SK-N-SH (cell line): ENCODE measurements around the gene KLHL7. TPM values are rescaled to one million over a fixed set of nuclear protein-coding genes. Genes with fewer than 3 reads are reported as not detected.

ENCODE experiments used
- CTCF ChIA-PET: fragments of 300-600, 350-600 bp; formaldehyde crosslinking; extraction: SDS; loops from one replicate; lab custom pipeline; 2021; lab: Yijun Ruan, JAX
- POLR2A ChIA-PET: fragments of 350-600 bp; sonication (Branson Sonifier 250); formaldehyde crosslinking; extraction: SDS; loops from one replicate; lab custom pipeline; 2020; ENCODE audit warnings: antibody characterized with exemption, inconsistent platforms; lab: Yijun Ruan, JAX
- DNase-seq: peaks from one replicate; pipeline ENCODE4 v3.0.0; 2012
- H2AFZ ChIP-seq: fragments of 200-600 bp; sonication (generic); 2 replicates; pipeline ENCODE4 v1.8.1; 2016; ENCODE audit warnings: antibody characterized with exemption, mild to moderate bottlenecking, low read depth
- H3F3A ChIP-seq: fragments of 200-600 bp; sonication (generic); replicated peaks from 2 replicates; pipeline ENCODE3; 2016; ENCODE audit warnings: antibody characterized with exemption, mild to moderate bottlenecking; ENCODE audit not compliant: insufficient read depth
- H3K27ac ChIP-seq, 2 experiments: fragments of 200-500 bp in 1 of 2; fragments of 200-600 bp in 1 of 2; sonication (Bioruptor generic) in 1 of 2; sonication (generic), shearing (Covaris generic) in 1 of 2; 2 replicates each; pipeline versions ENCODE4 v1.5.1 to v1.6.1; 2014 to 2016; ENCODE audit warnings: low read depth in 2 of 2, inconsistent platforms in 1 of 2, low read length in 1 of 2, mild to moderate bottlenecking in 1 of 2, mixed read lengths in 1 of 2
- H3K27me3 ChIP-seq: fragments of 200-600 bp; sonication (generic), shearing (Covaris generic); 2 replicates; pipeline ENCODE4 v1.6.1; 2016; ENCODE audit warnings: mixed run types; ENCODE audit not compliant: insufficient read depth
- H3K36me3 ChIP-seq, 2 experiments: fragments of 200-500 bp in 1 of 2; fragments of 200-600 bp in 1 of 2; sonication (Bioruptor generic) in 1 of 2; sonication (generic) in 1 of 2; replicated peaks in 1 of 2; 2 replicates each; pipeline versions ENCODE3 to v1.5.1; 2014 to 2016; ENCODE audit warnings: low read length in 1 of 2, mild to moderate bottlenecking in 1 of 2; ENCODE audit not compliant: insufficient read depth in 2 of 2, control insufficient read depth in 1 of 2
- H3K4me1 ChIP-seq, 2 experiments: fragments of 200-500 bp in 1 of 2; fragments of 200-600 bp in 1 of 2; sonication (Bioruptor generic) in 1 of 2; sonication (generic), shearing (Covaris generic) in 1 of 2; 2 replicates each; pipeline versions ENCODE4 v1.5.1 to v1.6.1; 2014 to 2016; ENCODE audit warnings: low read depth in 1 of 2, low read length in 1 of 2, mixed run types in 1 of 2; ENCODE audit not compliant: insufficient read depth in 2 of 2, control insufficient read depth in 1 of 2
- H3K4me2 ChIP-seq: fragments of 200-600 bp; sonication (generic), shearing (Covaris generic); 2 replicates; pipeline ENCODE4 v1.6.1; 2017; ENCODE audit warnings: mixed run types
- H3K4me3 ChIP-seq, 2 experiments: fragments of 200-500 bp in 1 of 2; fragments of 200-600 bp in 1 of 2; sonication (Bioruptor generic) in 1 of 2; sonication (generic), shearing (Covaris generic) in 1 of 2; 2 replicates each; pipeline versions ENCODE4 v1.5.1 to v1.8.1; 2014 to 2016; ENCODE audit warnings: low read depth in 2 of 2, inconsistent platforms in 1 of 2, low read length in 1 of 2, mild to moderate bottlenecking in 1 of 2, mixed read lengths in 1 of 2, moderate library complexity in 1 of 2
- H3K79me2 ChIP-seq: fragments of 200-600 bp; sonication (generic); 2 replicates; pipeline ENCODE4 v1.8.1; 2017; ENCODE audit warnings: mild to moderate bottlenecking; ENCODE audit not compliant: insufficient read depth
- H3K9ac ChIP-seq: fragments of 200-600 bp; sonication (generic); 2 replicates; pipeline ENCODE4 v1.6.1; 2017; ENCODE audit warnings: mixed run types
- H3K9me2 ChIP-seq: fragments of 200-600 bp; sonication (generic); 2 replicates; pipeline ENCODE4 v1.6.1; 2017; ENCODE audit warnings: mixed run types
- H3K9me3 ChIP-seq: fragments of 200-600 bp; sonication (generic); 2 replicates; pipeline ENCODE4 v1.6.1; 2017; ENCODE audit warnings: mixed run types, mild to moderate bottlenecking, moderate library complexity
- H4K20me1 ChIP-seq: fragments of 200-600 bp; sonication (generic); 2 replicates; pipeline ENCODE4 v1.6.1; 2017; ENCODE audit warnings: mild to moderate bottlenecking, mixed run types; ENCODE audit not compliant: insufficient read depth
- CHD2 ChIP-seq: fragments of 150-350 bp; IDR thresholded peaks from 2 replicates; pipeline ENCODE4 v1.6.1; 2018; ENCODE audit warnings: low read length; ENCODE audit not compliant: partially characterized antibody
- EP300 ChIP-seq, 2 experiments: IDR thresholded peaks; 2 replicates each; pipeline versions ENCODE4 v1.4.0 to v1.6.1; 2012; ENCODE audit warnings: borderline replicate concordance in 1 of 2, low read depth in 1 of 2, low read length in 1 of 2
- EZH2phosphoT487 ChIP-seq: fragments of 200-600 bp; sonication (generic); IDR thresholded peaks from 2 replicates; pipeline ENCODE4 v1.6.1; 2017; ENCODE audit warnings: low read depth, mixed run types, mild to moderate bottlenecking, antibody characterized with exemption, moderate library complexity, borderline replicate concordance
- FOSL2 ChIP-seq: IDR thresholded peaks from 2 replicates; pipeline ENCODE4 v1.4.0; 2012; ENCODE audit warnings: low read depth, mild to moderate bottlenecking, moderate library complexity, borderline replicate concordance
- GATA2 ChIP-seq: sonication (generic); formaldehyde crosslinking; IDR thresholded peaks from 2 replicates; pipeline ENCODE4 v1.5.0; 2020; ENCODE audit warnings: mild to moderate bottlenecking, missing genetic modification reagents
- IRF3 ChIP-seq: fragments of 150-350 bp; IDR thresholded peaks from 2 replicates; pipeline ENCODE4 v1.6.1; 2016; ENCODE audit warnings: mild to moderate bottlenecking, low read depth, low read length
- MAX ChIP-seq: IDR thresholded peaks from 2 replicates; pipeline ENCODE4 v1.4.0; 2012; ENCODE audit warnings: low read depth
- RAD21 ChIP-seq: IDR thresholded peaks from 2 replicates; pipeline ENCODE4 v1.6.1; 2012; ENCODE audit warnings: mild to moderate bottlenecking, low read length
- RCOR1 ChIP-seq: fragments of 150-350 bp; IDR thresholded peaks from 2 replicates; pipeline ENCODE4 v1.6.1; 2017; ENCODE audit warnings: antibody characterized with exemption, low read length
- REST ChIP-seq: IDR thresholded peaks from 2 replicates; pipeline ENCODE4 v1.6.1; 2012; ENCODE audit warnings: mild to moderate bottlenecking, low read depth, low read length, moderate library complexity
- RXRA ChIP-seq: IDR thresholded peaks from 2 replicates; pipeline ENCODE4 v1.4.0; 2012; ENCODE audit warnings: low read depth, mild to moderate bottlenecking, borderline replicate concordance
- TAF1 ChIP-seq: IDR thresholded peaks from 2 replicates; pipeline ENCODE4 v1.6.1; 2012; ENCODE audit warnings: low read depth, mild to moderate bottlenecking, low read length, moderate library complexity, borderline replicate concordance
- USF1 ChIP-seq: IDR thresholded peaks from 2 replicates; pipeline ENCODE4 v1.4.0; 2012; ENCODE audit warnings: low read depth, borderline replicate concordance
- USF2 ChIP-seq: fragments of 150-350 bp; IDR thresholded peaks from 2 replicates; pipeline ENCODE4 v1.6.1; 2017; ENCODE audit warnings: antibody characterized with exemption, low read length, low read depth, borderline replicate concordance
- WGBS: methylation state at CpG from one replicate; pipeline ENCODE4 v1.1.6; 2017; ENCODE audit warnings: low lambda C conversion rate; 5-methylcytosine and 5-hydroxymethylcytosine counted together
- polyA plus RNA-seq, 3 experiments: library from polyadenylated mRNA; depleted of rRNA; stranded (reverse); fragments of >200 nt; gene quantifications; 2 replicates each; pipeline ENCODE4 v1.2.3, GENCODE V29; 2012
- TF ChIP-seq, protein P1 (sequence below): IDR thresholded peaks from 2 replicates; pipeline ENCODE4 v1.4.0; 2012; ENCODE audit warnings: low read depth, borderline replicate concordance

The KLHL7 gene
- polyA plus RNA-seq, 1 of the 3 experiments (the other 2 are of a cell fraction) = 30.8 TPM

DNA sequence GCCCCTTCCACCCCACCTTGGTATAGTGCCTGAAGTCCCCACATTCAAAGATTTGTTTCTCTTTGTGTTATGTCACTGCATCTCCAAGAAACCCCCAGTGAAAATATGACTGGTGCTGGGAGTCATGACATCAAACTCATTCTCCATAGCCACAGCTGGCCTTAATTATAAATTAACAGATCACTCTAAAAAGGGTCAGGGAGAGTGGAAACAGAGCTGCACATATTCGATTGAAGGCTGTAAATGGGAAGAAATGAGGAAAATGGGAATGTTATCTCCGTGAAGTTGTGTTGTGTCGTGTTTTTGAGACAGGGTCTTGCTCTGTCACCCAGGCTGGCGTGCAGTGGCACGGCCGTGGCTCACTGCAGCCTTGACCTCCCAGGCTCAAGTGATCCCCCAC, 52.1 kb downstream of the KLHL7 start (continued):
- TF ChIP-seq, protein P1, sequence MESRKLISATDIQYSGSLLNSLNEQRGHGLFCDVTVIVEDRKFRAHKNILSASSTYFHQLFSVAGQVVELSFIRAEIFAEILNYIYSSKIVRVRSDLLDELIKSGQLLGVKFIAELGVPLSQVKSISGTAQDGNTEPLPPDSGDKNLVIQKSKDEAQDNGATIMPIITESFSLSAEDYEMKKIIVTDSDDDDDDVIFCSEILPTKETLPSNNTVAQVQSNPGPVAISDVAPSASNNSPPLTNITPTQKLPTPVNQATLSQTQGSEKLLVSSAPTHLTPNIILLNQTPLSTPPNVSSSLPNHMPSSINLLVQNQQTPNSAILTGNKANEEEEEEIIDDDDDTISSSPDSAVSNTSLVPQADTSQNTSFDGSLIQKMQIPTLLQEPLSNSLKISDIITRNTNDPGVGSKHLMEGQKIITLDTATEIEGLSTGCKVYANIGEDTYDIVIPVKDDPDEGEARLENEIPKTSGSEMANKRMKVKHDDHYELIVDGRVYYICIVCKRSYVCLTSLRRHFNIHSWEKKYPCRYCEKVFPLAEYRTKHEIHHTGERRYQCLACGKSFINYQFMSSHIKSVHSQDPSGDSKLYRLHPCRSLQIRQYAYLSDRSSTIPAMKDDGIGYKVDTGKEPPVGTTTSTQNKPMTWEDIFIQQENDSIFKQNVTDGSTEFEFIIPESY = no peak
- TF ChIP-seq RCOR1 (peak; percentile 60), EZH2phosphoT487 (no peak), RXRA (no peak), USF1 (no peak), EP300 (IDR thresholded peaks at IDR 0.05; ENCODE audit: borderline replicate concordance in 1 of 2, low read depth in 1 of 2, low read length in 1 of 2) (peak in 1 of 2 experiments; percentile 80; a peak in 2 of 4 replicates), REST (no peak), IRF3 (no peak), MAX (no peak)

- 97% methylated on average over 2 of the region's 2 CpGs for WGBS
- Histone ChIP-seq H2AFZ (no peak overlapping the region), H3F3A (no peaks in the 10 kb centered on the region), H3K4me2 (no peak overlapping the region), H3K36me3 (peaks cover 19 to 20% of the 10 kb centered on the region in 2 experiments), H4K20me1 (no peaks in the 10 kb centered on the region), H3K4me1 (peaks cover 0 to 12% of the 10 kb centered on the region in 2 experiments; a peak in 2 of 4 replicates), H3K9ac (no peak overlapping the region), H3K27ac (peak overlapping the region in 1 of 2 experiments; percentile 58; a peak in 2 of 4 replicates), H3K27me3 (no peaks in the 10 kb centered on the region), H3K4me3 (no peak overlapping the region), H3K9me2 (no peaks in the 10 kb centered on the region), H3K79me2 (no peaks in the 10 kb centered on the region), H3K9me3 (no peaks in the 10 kb centered on the region)
- no peak for DNase-seq
- ChIA-PET CTCF (interaction anchor here (0.8 to 2.4 kb wide), 3 partner anchors 19 to 72 kb away, joined by 3 to 7 read pairs (median 4); no protein-coding TSS in a partner anchor), POLR2A (no interaction called here)
- TF ChIP-seq GATA2 (no peak), TAF1 (no peak), CHD2 (no peak), IRF3 (no peak), RAD21 (no peak), USF2 (no peak), FOSL2 (no peak), USF1 (no peak)
- TF ChIP-seq, protein P1 = no peak
Measured at GRCh38 chr7:23158546-23158945, 53.0 kb downstream of the KLHL7 start.
